Measurements from ENCODE around the gene SSH2.

The SSH2 gene

DNA sequence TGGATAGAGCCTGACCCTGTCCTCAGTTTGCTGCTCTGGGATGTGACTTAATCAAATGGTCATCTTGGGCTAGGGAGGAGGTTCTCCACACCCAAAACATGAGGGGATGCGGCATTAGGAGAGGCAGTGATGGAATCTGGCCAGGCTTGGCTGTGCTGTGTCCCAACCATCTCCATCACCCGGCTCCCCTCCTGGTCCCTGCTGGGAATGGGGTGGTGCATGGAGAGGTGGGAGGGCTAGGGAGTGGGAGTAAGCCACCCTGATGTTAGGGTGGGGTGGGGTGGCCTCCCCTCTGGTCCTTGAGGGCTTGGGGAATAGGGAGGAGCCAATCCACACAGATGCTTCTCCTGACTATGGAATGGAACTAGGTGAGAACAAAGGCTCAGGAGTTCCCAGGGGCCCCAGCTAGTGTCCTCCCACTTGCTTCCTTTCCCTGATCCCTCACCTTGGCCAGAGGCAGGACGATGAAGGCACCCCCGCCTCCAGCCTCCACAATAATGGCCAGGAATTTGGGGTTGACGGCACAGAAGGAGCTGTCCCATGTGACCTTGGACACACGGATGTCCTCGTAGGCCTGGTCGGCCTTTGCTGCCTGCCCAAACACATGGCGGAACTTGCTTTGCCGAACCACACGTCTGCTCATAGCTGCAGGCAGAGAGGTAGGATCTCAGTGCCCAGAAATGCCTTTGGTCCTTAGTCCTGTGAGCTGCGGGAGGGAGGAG is 309.1 kb downstream of the SSH2 start:
- H3K36me3 ChIP-seq (ENCODE audit: insufficient read depth), result no peaks in the 10 kb centered on the region
- H3K79me2 ChIP-seq (ENCODE audit: insufficient read depth, low read depth), result no peaks in the 10 kb centered on the region
- H3K27ac ChIP-seq, result no peak overlapping the region
- no peak overlapping the region for H2AFZ ChIP-seq (ENCODE audit: low read depth)
- H3K4me3 ChIP-seq (IDR thresholded peaks at IDR 0.05; ENCODE audit: insufficient read depth, low read depth, low read length), result no peak overlapping the region
- H3K9ac ChIP-seq, result no peak overlapping the region
- peaks cover 8% of the 10 kb centered on the region; the same call in 1 of the 2 replicates for H3K27me3 ChIP-seq (ENCODE audit: insufficient read depth, low read depth)
- no peak for TF ChIP-seq CTCF (conservative IDR thresholded peaks at IDR 0.05; ENCODE audit: low read depth, low read length)
- no peaks in the 10 kb centered on the region for H4K20me1 ChIP-seq (ENCODE audit: insufficient read depth)
- H3K4me1 ChIP-seq (ENCODE audit: low read depth, poor library complexity, severe bottlenecking), result peaks cover 23% of the 10 kb centered on the region
- no peak overlapping the region for H3K4me2 ChIP-seq

DNA sequence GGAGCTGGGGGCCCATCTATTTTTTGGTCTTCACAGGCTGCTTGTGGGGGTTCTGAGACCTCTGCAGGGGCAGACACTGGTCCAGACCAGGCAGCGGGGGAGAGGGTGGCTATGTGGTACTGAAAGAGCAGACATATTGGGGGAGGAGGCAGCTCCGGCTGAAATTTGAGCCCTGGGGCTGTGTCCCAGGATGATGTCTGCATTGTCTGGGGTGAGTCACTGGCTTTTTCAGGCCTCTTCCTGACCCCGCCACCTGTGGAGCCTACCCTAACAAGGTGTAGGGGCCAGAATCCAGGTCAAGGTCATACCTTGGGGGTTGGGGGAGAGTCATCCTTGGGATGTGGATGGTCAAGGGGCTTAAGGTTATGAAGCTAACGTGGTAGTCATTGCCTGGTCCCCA is 309.8 kb downstream of the SSH2 start:
- Histone ChIP-seq H3K4me2 (no peak overlapping the region), H3K36me3 (ENCODE audit: insufficient read depth) (no peaks in the 10 kb centered on the region), H3K27ac (no peak overlapping the region), H3K4me3 (IDR thresholded peaks at IDR 0.05; ENCODE audit: insufficient read depth, low read depth, low read length) (no peak overlapping the region), H3K79me2 (ENCODE audit: insufficient read depth, low read depth) (no peaks in the 10 kb centered on the region), H4K20me1 (ENCODE audit: insufficient read depth) (no peaks in the 10 kb centered on the region), H3K9ac (no peak overlapping the region), H3K4me1 (ENCODE audit: low read depth, poor library complexity, severe bottlenecking) (peaks cover 23% of the 10 kb centered on the region), H2AFZ (ENCODE audit: low read depth) (no peak overlapping the region), H3K27me3 (ENCODE audit: insufficient read depth, low read depth) (peaks cover 8% of the 10 kb centered on the region; the same call in 1 of the 2 replicates)
- no peak for TF ChIP-seq CTCF (conservative IDR thresholded peaks at IDR 0.05; ENCODE audit: low read depth, low read length)

- TF ChIP-seq CTCF (conservative IDR thresholded peaks at IDR 0.05; ENCODE audit: low read depth, low read length), result 0 out of 2 replicates have a peak, but pooled peaks have one; percentile 23
- H3K4me2 ChIP-seq, result no peak overlapping the region
Observed at GRCh38 chr17:29619251-29619650, 310.8 kb downstream of the SSH2 start.

GRCh38 chr17:29618272-29619065 is 311.6 kb downstream of the SSH2 start:
- Histone ChIP-seq H2AFZ (ENCODE audit: low read depth) (peak overlapping the region; percentile 75; the same call in 1 of the 2 replicates), H3K27me3 (ENCODE audit: insufficient read depth, low read depth) (peaks cover 13% of the 10 kb centered on the region; the same call in 1 of the 2 replicates), H3K4me2 (peak overlapping the region; percentile 79; the same call in 1 of the 2 replicates)

More at GRCh38 chr17:29619251-29619650, 310.8 kb downstream of the SSH2 start:
- Histone ChIP-seq H3K27me3 (ENCODE audit: insufficient read depth, low read depth) (peaks cover 13% of the 10 kb centered on the region; the same call in 1 of the 2 replicates), H2AFZ (ENCODE audit: low read depth) (no peak overlapping the region), H3K4me3 (IDR thresholded peaks at IDR 0.05; ENCODE audit: insufficient read depth, low read depth, low read length) (no peak overlapping the region), H4K20me1 (ENCODE audit: insufficient read depth) (no peaks in the 10 kb centered on the region), H3K27ac (no peak overlapping the region), H3K79me2 (ENCODE audit: insufficient read depth, low read depth) (no peaks in the 10 kb centered on the region), H3K4me1 (ENCODE audit: low read depth, poor library complexity, severe bottlenecking) (peaks cover 32% of the 10 kb centered on the region), H3K9ac (no peak overlapping the region), H3K36me3 (ENCODE audit: insufficient read depth) (no peaks in the 10 kb centered on the region)

More at GRCh38 chr17:29618272-29619065, 311.6 kb downstream of the SSH2 start:
- TF ChIP-seq CTCF (conservative IDR thresholded peaks at IDR 0.05; ENCODE audit: low read depth, low read length), result no peak; the same call in 1 of the 2 replicates
- H4K20me1 ChIP-seq (ENCODE audit: insufficient read depth), result no peaks in the 10 kb centered on the region
- H3K4me3 ChIP-seq (IDR thresholded peaks at IDR 0.05; ENCODE audit: insufficient read depth, low read depth, low read length), result no peak overlapping the region
- H3K4me1 ChIP-seq (ENCODE audit: low read depth, poor library complexity, severe bottlenecking), result peaks cover 40% of the 10 kb centered on the region
- no peaks in the 10 kb centered on the region for H3K36me3 ChIP-seq (ENCODE audit: insufficient read depth)
- H3K27ac ChIP-seq, result no peak overlapping the region
- no peaks in the 10 kb centered on the region for H3K79me2 ChIP-seq (ENCODE audit: insufficient read depth, low read depth)
- no peak overlapping the region; the same call in 1 of the 2 replicates for H3K9ac ChIP-seq

Measured in KMS-11 (cell line).